Naive thymus-derived CD8-positive, alpha-beta T cell (primary cell): ENCODE data around the gene SORCS2. TPM values are rescaled to one million over a fixed set of nuclear protein-coding genes. Genes with fewer than 3 reads are reported as not detected.

Source experiments
- ATAC-seq, 2 donors: fragments of 150-1000 bp; cut with Tn5 transposase in 1 of 2; sonication (Bioruptor Pico), chemical (Tn5 transposase) in 1 of 2; 1 replicate in 1 of 2; 2 replicates in 1 of 2; pipeline ENCODE4 v1.10.0; 2021; ENCODE audit warnings: mild to moderate bottlenecking in 2 of 2, moderate library complexity in 2 of 2
- POLR2A ChIA-PET: fragments of 350-600 bp; sonication (Branson Sonifier 250); formaldehyde crosslinking; loops from one replicate; lab custom pipeline; 2021; ENCODE audit warnings: antibody characterized with exemption; lab: Charles Lee
- DNase-seq, 10 donors: peaks; one replicate each; pipeline versions ENCODE4 v3.0.0 to v3.0.0-alpha.2; 2020 to 2022
- H3K27ac Mint-ChIP-seq, 10 donors: one replicate each; pipeline ENCODE4 v1.8.0; 2020 to 2022; ENCODE audit warnings: mild to moderate bottlenecking in 10 of 10, mixed read lengths in 10 of 10, moderate library complexity in 4 of 10, inconsistent platforms in 1 of 10
- H3K27me3 Mint-ChIP-seq, 5 donors: one replicate each; pipeline ENCODE4 v1.8.0; 2021 to 2022; ENCODE audit warnings: mixed read lengths in 5 of 5
- H3K36me3 Mint-ChIP-seq, 3 donors: one replicate each; pipeline ENCODE4 v1.8.0; 2020 to 2022; ENCODE audit warnings: mixed read lengths in 3 of 3, mild to moderate bottlenecking in 2 of 3, inconsistent platforms in 1 of 3
- H3K4me1 Mint-ChIP-seq, 4 donors: one replicate each; pipeline ENCODE4 v1.8.0; 2021 to 2022; ENCODE audit warnings: mixed read lengths in 4 of 4
- H3K4me3 Mint-ChIP-seq, 10 donors: one replicate each; pipeline ENCODE4 v1.8.0; 2020 to 2022; ENCODE audit warnings: mild to moderate bottlenecking in 10 of 10, mixed read lengths in 10 of 10, moderate library complexity in 6 of 10, inconsistent platforms in 1 of 10
- H3K9me3 Mint-ChIP-seq, 9 donors: one replicate each; pipeline ENCODE4 v1.8.0; 2020 to 2022; ENCODE audit warnings: mixed read lengths in 9 of 9, mild to moderate bottlenecking in 3 of 9, inconsistent platforms in 1 of 9, moderate library complexity in 1 of 9
- polyA plus RNA-seq, 3 donors: library from polyadenylated mRNA; unstranded; fragments of 300-500 nt; fragmentation: Illumina TruSeq; gene quantifications; one replicate each; pipeline ENCODE4 v1.2.3, GENCODE V29; 2021
- total RNA-seq, 8 experiments: library from RNA in 2 of 8; stranded (reverse) in 2 of 8; gene quantifications; one replicate each; pipeline ENCODE4 v1.2.3 and lab custom pipeline; 2021 to 2026

SORCS2 gene
- total and polyA plus RNA-seq, 5 experiments from 2014 or later = not detected

GRCh38 chr4:7394681-7395451 is 202.5 kb downstream of the SORCS2 start:
- no peaks in the 10 kb centered on the region for H3K4me1 Mint-ChIP-seq
- DNase-seq (peak in 1 of 10 donors; percentile 10), ATAC-seq (no peak)
- POLR2A ChIA-PET = no interaction called here
- H3K4me3 Mint-ChIP-seq = no peak overlapping the region
- no peaks in the 10 kb centered on the region for H3K36me3 Mint-ChIP-seq
- H3K27ac Mint-ChIP-seq = peak overlapping the region in 1 of 10 donors; percentile 18
- no peaks in the 10 kb centered on the region for H3K9me3 Mint-ChIP-seq
- H3K27me3 Mint-ChIP-seq = peaks cover 3 to 28% (median 19%) of the 10 kb centered on the region in 5 donors

GRCh38 chr4:7395645-7396044 is 203.3 kb downstream of the SORCS2 start:
- POLR2A ChIA-PET = no interaction called here

DNA sequence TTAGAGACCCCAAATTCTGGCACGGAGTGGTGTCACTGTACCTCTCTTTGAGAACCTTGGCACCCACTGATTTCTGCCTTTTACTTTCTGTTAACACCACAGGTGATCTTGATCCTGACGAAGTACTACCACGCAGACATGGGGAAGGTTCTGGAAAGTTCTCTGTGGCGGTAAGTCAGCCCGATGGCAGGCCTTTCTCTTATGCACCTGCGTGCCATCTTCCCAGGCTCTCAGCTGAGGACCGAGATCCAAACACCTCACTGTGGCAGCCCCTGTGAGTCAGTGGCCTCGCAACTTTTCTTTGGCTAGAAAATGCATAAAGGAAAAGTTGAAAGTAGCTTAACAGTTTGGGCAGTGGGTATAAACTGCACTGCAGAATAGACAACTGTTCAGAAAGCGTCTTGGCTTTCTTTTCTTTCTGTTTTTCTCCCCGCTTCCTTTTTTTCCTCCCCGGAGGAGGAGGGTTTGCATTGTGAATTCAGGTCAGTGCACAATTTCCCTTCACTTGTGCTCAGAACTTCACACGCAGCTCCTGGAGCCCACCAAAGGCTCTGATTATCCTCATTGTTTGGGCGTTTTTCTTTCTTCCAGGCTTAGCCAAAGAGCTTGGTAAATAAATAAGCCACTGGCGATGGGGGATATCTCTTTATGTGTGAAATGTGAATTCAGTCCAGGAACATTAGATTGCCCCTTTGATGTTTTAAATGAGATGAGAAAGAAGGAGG is 204.0 kb downstream of the SORCS2 start:
- ATAC-seq (no peak), DNase-seq (no peak)
- POLR2A ChIA-PET = no interaction called here
- Mint-ChIP-seq H3K4me3 (no peak overlapping the region), H3K9me3 (peaks cover 0 to 13% (median 0%) of the 10 kb centered on the region in 9 donors), H3K36me3 (no peaks in the 10 kb centered on the region), H3K27ac (no peak overlapping the region), H3K4me1 (no peaks in the 10 kb centered on the region), H3K27me3 (peaks cover 11 to 38% (median 27%) of the 10 kb centered on the region in 5 donors)

More at GRCh38 chr4:7395645-7396044, 203.3 kb downstream of the SORCS2 start:
- no peak overlapping the region for H3K27ac Mint-ChIP-seq
- H3K27me3 Mint-ChIP-seq = peaks cover 6 to 32% (median 23%) of the 10 kb centered on the region in 5 donors
- H3K36me3 Mint-ChIP-seq = no peaks in the 10 kb centered on the region
- no peak for ATAC-seq
- H3K4me3 Mint-ChIP-seq = no peak overlapping the region
- H3K9me3 Mint-ChIP-seq = peaks cover 0 to 6% (median 0%) of the 10 kb centered on the region in 9 donors
- H3K4me1 Mint-ChIP-seq = no peaks in the 10 kb centered on the region
- DNase-seq = peak in 1 of 10 donors; percentile 14

DNA sequence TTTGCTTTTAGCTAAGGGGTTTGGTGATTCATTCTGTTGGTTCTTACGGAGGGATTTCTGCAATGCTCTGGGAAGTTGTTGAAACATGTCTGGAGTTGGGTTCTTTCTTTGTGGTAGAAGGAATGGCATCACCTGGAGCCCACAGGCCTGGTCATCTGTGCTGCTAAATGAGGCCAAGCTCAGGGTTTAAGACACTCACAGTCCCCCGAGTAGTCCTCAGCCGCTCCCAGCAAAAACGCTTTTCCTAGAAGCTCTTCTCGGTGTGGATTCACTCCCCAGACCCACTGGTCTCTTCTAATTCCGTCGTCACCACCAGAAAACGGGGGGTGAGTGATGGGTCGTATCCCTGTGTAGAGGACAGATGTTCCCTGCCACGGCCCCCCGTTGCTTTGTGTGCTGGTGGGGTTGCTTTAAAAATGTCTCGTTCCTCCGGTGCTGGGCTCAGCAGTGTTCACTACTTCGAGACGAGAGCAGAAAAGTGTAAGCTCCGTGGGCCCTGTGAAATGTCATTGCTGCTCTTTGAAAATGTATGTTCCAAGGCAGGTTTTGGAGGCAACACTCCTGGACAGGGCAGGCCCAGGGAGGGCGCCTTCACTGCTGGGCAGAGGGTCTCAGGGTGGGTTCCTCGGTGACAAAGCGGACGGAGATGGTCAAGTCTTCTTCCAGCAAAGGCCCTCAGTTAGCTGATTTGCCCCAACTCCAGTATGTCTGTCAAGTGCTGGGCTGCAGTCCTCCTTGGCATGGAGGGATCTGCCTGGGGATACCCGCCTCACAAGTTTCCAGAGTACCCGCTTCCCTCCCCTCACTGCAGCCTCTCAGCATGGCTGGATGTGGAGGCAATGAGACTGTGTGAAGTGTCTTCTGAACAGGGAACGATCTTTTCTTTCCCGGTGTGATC is 205.1 kb downstream of the SORCS2 start:
- POLR2A ChIA-PET = no interaction called here
- ATAC-seq = no peak
- peak in 1 of 10 donors; percentile 44 for DNase-seq
- Mint-ChIP-seq H3K27me3 (peaks cover 11 to 33% (median 25%) of the 10 kb centered on the region in 5 donors), H3K27ac (no peak overlapping the region), H3K9me3 (peaks cover 0 to 15% (median 0%) of the 10 kb centered on the region in 9 donors), H3K4me3 (no peak overlapping the region), H3K4me1 (no peaks in the 10 kb centered on the region), H3K36me3 (no peaks in the 10 kb centered on the region)

DNA sequence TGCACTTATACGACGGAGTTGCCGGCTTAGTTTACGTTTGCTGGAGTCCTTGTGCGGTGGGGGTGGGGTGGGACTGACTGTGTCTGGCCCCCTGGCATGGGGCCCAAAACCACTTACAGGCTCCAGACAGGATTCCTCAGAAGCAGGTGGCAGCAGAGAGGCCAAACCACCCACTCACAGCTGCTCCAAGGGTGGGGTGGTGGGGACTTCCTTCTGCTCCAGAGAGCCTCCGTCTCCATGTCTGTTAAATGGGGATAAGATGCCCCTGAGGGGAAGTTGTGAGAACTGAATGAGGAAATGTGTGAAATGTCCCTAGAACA is 205.7 kb downstream of the SORCS2 start:
- peaks cover 11 to 27% (median 22%) of the 10 kb centered on the region in 5 donors for H3K27me3 Mint-ChIP-seq
- H3K27ac Mint-ChIP-seq = no peak overlapping the region
- DNase-seq = no peak
- peaks cover 0 to 15% (median 0%) of the 10 kb centered on the region in 9 donors for H3K9me3 Mint-ChIP-seq
- no peaks in the 10 kb centered on the region for H3K4me1 Mint-ChIP-seq
- ATAC-seq = no peak
- no peaks in the 10 kb centered on the region for H3K36me3 Mint-ChIP-seq
- POLR2A ChIA-PET = no interaction called here
- H3K4me3 Mint-ChIP-seq = no peak overlapping the region

DNA sequence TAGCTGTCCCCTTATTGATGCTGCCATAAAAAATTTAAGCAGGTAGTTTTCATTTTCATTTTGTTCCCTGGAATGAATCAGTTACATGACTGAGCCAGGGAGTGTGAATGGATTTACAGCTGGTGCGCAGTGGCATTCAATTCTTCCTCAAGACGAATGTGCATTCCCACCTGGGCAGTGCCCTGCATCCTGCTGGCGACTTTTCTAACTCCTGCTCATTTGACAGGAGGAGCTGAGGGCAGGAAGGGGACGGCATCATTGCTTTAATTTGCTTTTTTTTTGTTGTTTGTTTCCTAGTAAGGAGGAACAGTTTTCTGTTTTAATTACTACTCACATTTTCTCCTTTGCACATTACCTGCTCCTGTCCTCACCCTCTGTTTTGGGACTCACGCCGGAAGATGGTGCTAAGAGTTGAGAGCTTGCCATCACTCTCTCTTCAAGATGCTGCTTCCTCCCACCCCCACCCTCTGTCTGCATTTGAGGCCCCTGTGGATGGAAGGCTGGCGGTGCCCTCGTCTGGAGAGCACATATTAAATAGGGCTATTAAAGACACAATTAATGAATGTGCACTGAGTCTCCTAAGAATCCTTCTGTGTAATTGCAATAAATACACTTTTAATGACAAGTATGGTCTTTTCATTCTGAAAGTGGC is 206.6 kb downstream of the SORCS2 start:
- Mint-ChIP-seq H3K9me3 (peaks cover 0 to 15% (median 0%) of the 10 kb centered on the region in 9 donors), H3K4me3 (no peak overlapping the region), H3K27me3 (peaks cover 11 to 22% (median 21%) of the 10 kb centered on the region in 5 donors), H3K27ac (no peak overlapping the region), H3K4me1 (no peaks in the 10 kb centered on the region), H3K36me3 (no peaks in the 10 kb centered on the region)
- POLR2A ChIA-PET = no interaction called here
- DNase-seq (no peak), ATAC-seq (no peak)

DNA sequence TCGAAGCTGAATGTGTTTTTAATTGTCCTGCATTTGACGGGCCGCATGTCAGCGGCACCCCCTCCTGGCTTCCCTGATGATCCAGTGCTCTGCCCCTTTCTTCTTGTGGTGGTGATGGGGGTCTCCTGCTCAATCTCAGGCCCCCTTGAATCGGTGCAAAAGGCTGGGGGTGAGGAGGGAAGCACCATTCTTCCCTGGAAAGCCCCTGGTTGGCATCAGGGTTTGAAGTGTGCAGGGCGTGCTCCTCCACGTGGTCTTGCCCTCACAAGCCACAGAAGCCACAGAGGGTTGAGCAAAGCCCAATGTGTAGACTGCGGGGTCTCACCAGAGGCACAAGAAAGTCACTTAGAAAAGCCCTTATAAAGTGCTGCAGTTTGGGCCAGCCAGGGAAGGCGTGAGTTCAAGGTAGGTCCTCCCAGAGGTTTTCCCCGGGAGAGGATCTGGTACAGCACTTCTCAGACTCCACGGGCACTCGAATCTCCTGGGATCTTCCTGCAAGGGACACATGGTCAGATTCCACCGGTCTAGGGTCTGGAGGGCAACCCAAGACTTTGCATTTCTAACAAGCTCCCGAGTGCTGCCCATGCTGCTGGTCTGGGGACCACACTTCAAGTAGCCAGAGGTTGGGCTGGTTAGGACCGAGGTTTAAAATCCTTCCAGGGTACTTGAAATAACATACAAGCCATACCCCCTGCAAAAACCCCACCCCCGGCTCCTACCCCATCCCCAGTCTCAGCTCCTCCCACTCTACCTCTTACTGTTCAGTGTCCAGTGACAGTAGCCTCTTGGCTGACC is 207.3 kb downstream of the SORCS2 start:
- H3K27me3 Mint-ChIP-seq = peaks cover 11 to 21% (median 15%) of the 10 kb centered on the region in 5 donors
- no peak for ATAC-seq
- H3K9me3 Mint-ChIP-seq = peaks cover 0 to 15% (median 0%) of the 10 kb centered on the region in 9 donors
- no peaks in the 10 kb centered on the region for H3K4me1 Mint-ChIP-seq
- H3K36me3 Mint-ChIP-seq = no peaks in the 10 kb centered on the region
- DNase-seq = peak in 1 of 10 donors; percentile 53
- POLR2A ChIA-PET = no interaction called here
- no peak overlapping the region for H3K4me3 Mint-ChIP-seq
- H3K27ac Mint-ChIP-seq = no peak overlapping the region

DNA sequence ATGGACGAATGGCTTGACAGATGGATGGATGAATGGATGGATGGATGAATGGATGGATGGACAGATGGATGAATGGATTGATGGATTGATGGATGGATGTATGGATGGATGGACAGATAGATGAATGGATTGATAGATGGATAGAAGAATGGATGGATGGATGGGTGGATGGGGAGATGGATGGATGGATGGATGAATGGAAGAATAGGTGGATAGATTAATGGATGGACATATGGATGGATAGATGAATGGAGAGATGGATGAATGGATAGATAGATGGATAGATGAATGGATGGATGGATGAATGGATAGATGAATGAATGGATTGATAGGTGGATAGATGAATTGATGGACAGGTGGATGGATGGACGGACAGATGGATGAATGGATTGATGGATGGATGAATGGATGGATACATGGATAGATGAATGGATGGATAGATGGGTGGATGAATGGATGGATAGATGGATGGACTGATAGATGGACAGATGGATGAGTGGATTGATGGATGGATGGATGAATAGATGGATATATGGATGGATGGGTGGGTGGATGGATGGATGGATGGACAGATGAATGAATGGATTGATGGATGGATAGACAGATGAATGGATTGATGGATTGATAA is 208.4 kb downstream of the SORCS2 start:
- H3K27me3 Mint-ChIP-seq = peaks cover 11 to 23% (median 15%) of the 10 kb centered on the region in 5 donors
- no peak overlapping the region for H3K4me3 Mint-ChIP-seq
- H3K27ac Mint-ChIP-seq = peak overlapping the region in 1 of 10 donors; percentile 59
- no peaks in the 10 kb centered on the region for H3K4me1 Mint-ChIP-seq
- POLR2A ChIA-PET = no interaction called here
- ATAC-seq = no peak
- H3K36me3 Mint-ChIP-seq = no peaks in the 10 kb centered on the region
- H3K9me3 Mint-ChIP-seq = peaks cover 0 to 15% (median 2%) of the 10 kb centered on the region in 9 donors
- DNase-seq = no peak

- DNase-seq (no peak), ATAC-seq (no peak)
- peaks cover 12 to 29% (median 18%) of the 10 kb centered on the region in 5 donors for H3K27me3 Mint-ChIP-seq
- POLR2A ChIA-PET = no interaction called here
- peaks cover 0 to 27% (median 14%) of the 10 kb centered on the region in 9 donors for H3K9me3 Mint-ChIP-seq
- no peak overlapping the region for H3K27ac Mint-ChIP-seq
- no peaks in the 10 kb centered on the region for H3K4me1 Mint-ChIP-seq
- H3K4me3 Mint-ChIP-seq = no peak overlapping the region
- peaks cover 0 to 8% (median 0%) of the 10 kb centered on the region in 3 donors for H3K36me3 Mint-ChIP-seq
These were observed 210.2 kb downstream of the SORCS2 start for GRCh38 chr4:7402526-7402925.

DNA sequence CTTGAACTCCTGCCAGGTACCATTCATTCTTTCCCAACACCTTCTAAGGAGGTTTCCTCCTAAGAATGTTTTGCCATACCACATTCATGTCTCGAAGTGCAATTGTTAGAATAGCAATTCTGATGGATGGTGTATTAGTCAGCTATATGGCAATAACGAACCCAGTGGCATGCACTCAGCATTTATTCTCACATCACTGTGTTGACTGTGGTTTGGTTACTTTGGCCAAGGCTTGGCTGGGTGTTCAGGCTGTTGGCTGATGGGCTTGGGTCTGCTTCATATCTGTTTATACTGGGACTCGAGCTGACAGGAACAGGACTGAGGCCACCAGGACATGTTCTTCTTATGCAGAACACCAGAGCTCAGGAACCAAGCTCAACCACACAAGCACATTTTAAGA is 210.7 kb downstream of the SORCS2 start:
- Mint-ChIP-seq H3K36me3 (peaks cover 0 to 10% (median 0%) of the 10 kb centered on the region in 3 donors), H3K27ac (no peak overlapping the region), H3K4me1 (no peaks in the 10 kb centered on the region), H3K9me3 (peaks cover 0 to 31% (median 17%) of the 10 kb centered on the region in 9 donors), H3K27me3 (peaks cover 12 to 29% (median 16%) of the 10 kb centered on the region in 5 donors), H3K4me3 (no peak overlapping the region)
- no peak for ATAC-seq
- no peak for DNase-seq
- POLR2A ChIA-PET = no interaction called here

GRCh38 chr4:7408166-7408565 is 215.8 kb downstream of the SORCS2 start:
- POLR2A ChIA-PET = no interaction called here
- H3K27me3 Mint-ChIP-seq = peaks cover 2 to 32% (median 17%) of the 10 kb centered on the region in 5 donors
- ATAC-seq (no peak), DNase-seq (no peak)
- H3K27ac Mint-ChIP-seq = no peak overlapping the region
- peaks cover 0 to 31% (median 6%) of the 10 kb centered on the region in 3 donors for H3K36me3 Mint-ChIP-seq
- peaks cover 9 to 56% (median 29%) of the 10 kb centered on the region in 9 donors for H3K9me3 Mint-ChIP-seq
- H3K4me3 Mint-ChIP-seq = no peak overlapping the region
- H3K4me1 Mint-ChIP-seq = no peaks in the 10 kb centered on the region
